Activated gamma-delta T cell treated with Interleukin-2 at 50 U/mL for 16 hours (primary cell): ENCODE data around the gene XBP1.
"Not testable (repeated sequence)": the region's sequence is repeated elsewhere in the genome, so short reads cannot be mapped to it uniquely, and the experiment has no call there.

Experiments used
- DNase-seq: peaks from one replicate; pipeline ENCODE4 v3.0.0-alpha.2; 2020

XBP1 gene

DNA sequence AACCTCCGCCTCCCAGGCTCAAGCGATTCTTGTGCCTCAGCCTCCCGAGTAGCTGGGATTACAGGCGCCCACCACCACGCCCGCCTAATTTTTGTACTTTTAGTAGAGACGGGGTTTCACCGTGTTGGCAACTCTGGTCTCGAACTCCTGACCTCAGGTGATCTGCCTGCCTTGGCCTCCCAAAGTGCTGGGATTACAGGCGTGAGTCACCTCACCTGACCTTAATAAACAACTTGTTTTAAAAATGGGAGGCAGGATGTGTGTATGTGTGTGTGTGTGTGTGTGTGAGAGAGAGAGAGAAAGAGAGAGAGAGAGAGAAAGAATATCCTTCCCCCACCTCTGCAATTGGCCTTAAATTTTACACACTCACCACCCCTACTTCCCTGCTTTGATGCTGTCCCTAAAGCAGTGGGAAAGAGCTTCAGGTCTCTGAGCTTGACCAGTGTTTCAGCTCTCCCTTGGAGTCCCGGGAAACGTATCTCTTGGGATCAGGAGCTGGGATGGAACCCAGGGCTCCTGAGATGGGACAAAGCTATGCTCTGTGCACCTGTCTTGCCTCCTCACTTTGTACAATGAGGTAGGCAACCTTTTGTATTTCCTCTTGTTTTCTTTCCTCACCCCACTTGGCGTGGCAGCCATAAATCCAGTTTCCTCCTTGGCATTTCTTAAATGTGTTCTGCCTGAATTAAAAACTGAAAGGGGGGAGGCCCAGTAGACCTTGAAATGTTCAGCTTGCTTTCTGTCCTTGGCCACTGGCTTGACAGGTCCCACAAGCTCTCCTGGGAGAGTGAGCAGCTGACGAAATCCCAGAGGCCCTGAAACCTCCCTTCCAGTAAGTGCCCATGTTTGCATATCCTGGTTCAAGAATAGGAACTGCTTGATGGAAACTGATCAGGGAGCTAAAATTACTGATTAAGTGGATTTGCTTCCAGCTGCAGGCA lies 17.8 kb upstream of the XBP1 start:
- no peak for DNase-seq

DNA sequence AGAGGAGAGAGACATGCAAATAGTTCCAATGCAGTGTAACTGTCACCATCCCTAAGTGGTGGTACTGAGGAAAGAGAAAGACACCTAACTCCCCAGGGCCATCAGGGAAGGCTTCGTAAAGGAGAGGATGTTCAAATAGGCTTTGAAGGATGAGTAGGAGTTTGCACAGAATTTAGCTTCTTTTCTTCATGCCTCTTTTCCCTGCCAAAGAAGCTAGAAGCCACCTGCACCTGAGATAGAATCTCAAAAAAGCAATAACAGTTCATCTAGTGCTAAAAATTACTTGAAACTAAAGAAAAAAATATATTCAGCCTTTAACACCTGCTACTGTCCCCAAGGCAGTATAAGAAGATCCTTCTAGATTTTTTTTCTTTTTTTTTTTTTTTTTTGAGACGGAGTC lies 16.7 kb upstream of the XBP1 start:
- DNase-seq, result no peak

DNA sequence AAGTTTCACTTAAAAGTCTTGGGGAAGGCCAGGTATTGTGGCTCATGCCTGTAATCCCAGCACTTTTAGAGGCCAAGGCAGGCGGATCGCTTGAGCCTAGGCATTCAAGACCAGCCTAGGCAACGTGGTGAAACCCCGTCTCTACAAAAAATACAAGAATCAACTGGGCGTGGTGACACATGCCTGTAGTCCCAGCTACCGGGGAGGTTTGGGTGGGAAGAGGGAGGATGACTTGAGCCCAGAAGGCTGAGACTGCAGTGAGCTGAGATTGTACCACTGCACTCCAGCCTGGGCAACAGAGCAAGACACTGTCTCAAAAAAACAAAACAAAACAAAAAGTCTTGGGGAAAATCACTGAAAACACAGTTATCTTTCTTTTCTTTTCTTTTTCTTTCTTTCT lies 15.4 kb upstream of the XBP1 start:
- no peak for DNase-seq

DNA sequence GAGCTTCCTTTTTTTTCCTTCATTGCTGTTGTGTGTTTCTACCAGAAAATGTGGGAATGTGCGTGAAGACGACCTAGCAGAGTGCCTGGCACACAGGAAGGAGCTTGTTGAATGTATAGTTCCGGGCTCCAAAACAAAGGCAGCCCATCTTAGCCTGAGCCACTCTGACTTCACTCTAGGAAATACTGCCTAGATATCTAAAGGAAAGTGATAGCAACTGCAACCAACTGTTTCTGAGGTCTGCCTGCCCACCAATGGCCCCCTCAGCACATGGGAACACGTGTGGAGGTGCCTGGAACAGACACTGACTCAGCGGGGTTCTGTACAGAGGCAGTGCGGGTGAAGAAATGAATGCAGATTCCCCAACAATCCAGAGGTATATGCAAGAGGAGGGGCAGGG lies 14.7 kb upstream of the XBP1 start:
- DNase-seq, result no peak

DNA sequence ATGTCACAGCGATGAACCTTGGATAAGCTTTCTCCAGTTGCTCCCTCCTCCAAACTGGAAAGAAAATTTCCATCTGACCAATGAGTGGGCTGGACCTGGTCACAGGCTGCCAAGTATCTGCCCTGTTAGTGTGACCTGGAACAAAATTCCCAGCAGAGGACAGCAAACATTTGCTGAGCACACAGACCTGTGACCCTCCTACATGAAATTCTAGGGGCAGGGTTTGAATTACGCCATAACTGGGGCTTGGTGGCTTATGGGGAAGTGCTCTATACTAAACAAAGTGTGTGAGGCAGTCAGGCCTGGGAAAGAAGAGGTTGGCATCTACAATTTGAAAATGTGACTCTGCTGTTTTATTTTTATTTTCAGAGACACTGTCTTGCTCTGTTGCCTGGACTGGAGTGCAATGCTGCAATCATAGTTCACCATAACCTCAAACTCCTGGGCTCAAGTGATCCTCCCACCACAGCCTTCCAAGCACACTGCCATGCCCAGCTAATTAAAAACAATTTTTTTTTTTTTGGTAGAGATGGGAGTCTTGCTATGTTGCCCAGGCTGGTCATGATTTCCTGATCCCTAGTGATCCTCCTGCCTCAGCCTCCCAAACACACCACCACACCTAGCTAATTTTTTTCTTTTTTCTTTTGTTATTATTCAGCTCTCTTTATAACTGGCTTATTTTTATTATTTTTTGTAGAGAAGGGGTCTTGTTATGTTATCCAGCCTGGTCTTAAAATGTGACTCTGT lies 13.6 kb upstream of the XBP1 start:
- no peak for DNase-seq

DNA sequence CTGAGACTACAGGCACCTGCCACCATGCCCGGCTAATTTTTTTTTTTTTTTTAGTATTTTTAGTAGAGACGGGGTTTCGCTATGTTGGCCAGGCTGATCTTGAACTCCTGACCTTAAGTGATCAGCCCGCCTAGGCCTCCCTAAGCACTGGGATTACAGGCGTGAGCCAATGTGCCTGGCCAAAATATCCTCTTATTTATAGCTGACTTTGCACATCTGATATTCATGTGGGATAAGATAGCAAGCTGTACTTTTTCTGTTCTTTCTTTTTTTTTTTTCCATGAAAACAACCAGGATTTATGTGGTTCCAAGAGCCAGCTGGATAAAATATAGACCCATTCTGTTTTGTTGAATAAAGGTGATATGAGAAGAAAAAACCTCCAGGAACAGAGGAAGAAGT lies 12.1 kb upstream of the XBP1 start:
- DNase-seq, result no peak

DNA sequence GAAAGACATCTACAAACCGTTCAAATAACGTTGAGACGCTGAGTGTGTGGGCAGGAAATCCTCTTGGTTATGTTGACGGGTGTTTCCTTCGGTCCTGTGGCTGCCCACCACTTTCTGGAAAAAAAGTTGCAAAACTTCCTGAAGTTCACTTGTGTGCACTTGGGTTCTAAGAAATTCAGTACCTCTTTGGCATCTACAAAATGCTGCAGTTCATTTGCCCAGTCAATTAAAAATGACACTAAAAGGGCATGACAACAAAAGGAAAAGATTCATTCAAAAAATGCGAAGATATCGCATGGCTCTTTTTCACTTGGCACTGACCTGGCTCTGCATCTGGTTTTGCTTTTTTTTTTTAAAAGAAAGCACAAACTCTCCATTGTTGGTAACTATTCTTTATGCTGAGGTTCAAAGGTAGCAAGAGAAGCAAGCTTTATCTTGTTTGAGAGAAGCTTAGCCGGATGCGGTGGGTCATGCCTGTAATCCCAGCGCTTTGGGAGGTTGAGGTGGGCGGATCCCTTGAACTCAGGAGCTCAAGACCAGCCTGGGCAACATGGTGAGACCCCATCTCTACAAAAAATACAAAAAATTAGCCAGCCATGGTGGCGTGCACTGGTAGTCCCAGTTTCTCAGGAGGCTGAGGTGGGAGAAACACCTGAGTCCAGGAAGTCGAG lies 10.6 kb upstream of the XBP1 start:
- DNase-seq, result peak; percentile 42

DNA sequence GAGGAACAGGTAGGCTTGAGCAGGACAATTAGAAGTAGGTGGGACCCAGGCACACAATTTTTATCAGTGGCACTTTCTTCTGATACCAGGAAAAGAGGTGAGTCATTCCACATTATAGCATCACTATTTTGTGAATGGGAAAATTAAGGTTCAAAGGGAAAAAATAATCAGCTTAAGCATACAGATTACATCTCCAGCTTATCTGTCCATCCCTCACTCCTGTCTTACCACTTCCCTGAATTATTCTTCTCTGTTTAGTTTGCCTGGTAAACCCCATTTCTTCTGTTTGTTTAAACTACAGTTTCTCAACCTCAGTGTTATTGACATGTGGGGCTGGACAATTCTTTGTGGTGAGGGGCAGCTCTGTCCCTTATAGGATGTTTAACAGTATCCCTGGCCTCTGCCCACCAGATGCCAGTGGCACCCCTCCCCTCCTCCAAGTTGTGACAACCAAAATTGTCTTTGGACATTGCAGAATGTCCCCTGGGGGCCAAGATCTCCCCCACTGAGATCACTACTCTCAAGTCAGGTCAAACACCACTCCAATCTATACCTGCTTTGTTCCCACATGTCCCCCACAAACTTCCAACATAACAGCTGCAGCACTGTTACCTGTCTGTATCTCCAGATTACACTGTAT lies 8.5 kb upstream of the XBP1 start:
- no peak for DNase-seq

DNA sequence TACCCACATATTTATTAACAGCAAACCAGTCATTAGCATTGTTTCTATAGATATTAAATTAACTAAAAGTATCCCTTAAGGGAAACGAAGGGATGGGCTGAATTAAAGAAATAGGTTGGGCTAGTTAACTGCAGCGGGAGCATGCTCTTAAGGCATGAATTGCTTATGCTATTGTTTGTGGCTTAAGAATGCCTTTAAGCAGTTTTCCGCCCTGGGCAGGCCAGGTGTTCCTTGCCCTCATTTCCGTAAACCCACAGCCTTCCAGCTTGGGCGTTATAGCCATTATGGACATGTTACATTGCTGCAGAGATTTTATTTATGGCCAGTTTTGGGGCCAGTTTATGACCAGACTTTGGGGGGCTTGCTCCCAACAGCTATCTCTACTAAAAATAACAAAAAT lies 5.1 kb upstream of the XBP1 start:
- not testable (repeated sequence) for DNase-seq

DNA sequence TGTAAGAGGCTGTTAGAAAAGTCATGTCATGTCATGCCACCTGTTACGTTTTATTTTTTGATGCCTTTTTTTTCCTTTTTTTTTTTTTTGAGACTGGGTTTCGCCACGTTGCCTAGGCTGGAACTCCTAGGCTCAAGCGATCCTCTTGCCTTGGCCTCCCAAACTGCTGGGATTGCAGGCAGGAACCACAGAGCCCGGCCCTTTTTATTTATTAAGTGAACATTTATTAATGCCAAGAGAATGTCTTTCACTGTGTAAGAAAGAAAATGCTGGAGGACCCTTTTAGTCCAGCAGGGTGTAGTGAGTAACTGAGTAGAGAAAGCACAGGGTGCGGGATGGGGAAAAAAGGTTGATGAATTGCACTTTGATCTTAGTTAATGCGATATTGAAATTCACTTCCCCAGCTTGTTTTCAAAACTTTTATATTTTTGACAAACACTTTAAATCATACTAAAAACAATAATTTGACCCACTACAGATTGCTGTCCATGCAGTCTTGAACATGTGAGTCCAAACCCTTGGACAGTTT lies 2.3 kb upstream of the XBP1 start:
- DNase-seq, result no peak

DNA sequence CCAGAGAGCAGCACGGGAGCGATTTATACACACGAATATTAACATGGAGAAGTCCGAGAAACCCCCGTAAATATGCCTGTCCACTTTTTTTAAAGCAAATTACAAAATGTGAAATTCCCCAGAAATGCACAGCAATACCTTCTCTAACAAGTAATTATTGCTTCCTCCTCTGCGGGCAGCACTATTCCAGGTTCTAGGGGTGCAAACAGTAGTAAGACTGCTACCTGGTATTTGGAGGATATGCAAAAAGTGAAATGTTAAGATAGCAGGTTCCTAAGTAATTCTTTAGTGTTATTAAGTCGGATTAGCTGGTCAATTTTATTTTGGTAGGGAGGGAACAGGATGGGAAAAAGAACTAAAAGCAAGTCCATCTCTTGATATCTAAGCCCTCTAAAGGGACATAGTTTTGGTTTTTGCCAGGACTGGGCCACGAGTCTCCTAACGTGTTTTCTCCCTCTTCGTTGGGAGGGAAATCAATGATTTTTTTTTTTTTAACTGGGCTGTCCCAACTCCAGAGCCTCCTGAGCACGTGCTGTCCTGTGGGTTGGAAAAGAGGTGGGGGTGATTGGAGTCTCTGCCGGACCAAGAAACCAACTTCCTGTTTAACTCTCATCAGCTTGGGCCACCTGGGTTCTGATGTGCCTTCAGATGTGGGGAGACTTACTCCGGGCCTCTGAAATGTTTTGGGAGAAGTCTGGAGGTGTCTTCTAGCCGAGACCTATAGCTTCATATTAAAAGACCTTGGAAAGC lies 1.7 kb upstream of the XBP1 start:
- no peak for DNase-seq

DNA sequence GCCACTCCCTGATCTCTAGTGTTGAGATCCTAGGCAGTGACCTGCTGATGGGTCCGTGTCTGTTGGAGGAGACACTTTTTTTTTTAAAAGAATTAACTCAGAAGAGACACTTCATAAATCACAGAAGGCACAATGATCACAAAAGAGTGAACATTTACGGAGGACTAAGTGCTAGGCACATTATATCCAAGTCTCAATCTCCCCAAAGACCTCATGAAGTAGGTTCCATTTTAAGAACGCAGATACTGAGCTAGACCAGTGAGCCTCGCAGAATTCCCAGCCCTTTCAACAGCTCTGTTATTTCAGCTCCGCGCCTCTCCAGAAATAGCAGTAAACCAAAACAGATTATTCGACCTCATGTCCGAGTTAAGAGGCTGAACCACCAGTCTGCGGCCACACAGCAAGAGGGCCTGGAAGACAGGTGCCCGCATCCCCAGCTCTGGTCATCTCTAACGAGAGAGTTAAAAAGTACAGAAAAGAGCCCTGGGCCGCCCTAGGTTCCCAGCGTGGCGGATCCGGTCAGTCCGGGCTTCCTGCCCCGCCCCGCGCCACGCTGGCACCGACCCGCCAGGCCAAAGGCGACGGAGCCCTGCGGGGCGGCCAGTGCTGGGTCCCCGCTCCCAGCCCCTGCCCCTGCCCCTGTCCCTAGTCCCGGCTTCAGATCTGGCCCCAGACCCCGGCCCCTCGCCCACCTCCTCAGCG lies 612 bp downstream of the XBP1 start:
- no peak for DNase-seq

DNA sequence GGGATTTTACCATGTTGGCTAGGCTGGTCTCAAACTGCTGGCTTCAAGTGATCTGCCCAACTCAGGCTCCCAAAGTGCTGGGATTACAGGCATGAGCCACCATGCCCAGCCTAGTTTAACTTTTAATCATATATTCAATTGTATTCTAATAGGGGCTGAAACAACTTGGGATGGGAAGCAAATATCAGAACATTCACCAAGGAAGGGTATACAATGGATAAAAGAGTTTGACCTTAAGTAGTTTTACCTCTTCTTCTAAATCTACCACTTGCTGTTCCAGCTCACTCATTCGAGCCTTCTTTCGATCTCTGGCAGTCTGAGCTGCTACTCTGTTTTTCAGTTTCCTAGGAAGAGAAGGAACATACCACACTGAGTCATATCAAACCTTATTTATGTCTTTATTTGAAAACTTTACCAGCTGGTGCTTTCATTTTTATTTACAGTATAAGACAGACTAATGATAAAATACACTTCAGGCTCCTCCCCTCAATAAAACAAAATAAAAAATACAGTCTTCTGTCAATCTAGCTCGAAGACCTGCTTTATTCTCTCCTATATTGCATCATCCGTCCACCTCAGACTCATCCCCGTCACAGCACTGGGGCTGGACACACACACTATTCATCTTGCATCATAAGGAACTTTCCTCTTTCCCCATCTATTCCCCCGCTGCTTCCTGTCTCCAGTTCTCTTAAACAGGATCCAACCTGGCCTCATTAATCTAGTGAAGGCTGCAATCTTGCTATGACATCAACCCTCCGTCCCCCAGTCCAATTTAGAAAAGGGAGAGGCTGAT lies 1.4 kb downstream of the XBP1 start:
- no peak for DNase-seq

DNA sequence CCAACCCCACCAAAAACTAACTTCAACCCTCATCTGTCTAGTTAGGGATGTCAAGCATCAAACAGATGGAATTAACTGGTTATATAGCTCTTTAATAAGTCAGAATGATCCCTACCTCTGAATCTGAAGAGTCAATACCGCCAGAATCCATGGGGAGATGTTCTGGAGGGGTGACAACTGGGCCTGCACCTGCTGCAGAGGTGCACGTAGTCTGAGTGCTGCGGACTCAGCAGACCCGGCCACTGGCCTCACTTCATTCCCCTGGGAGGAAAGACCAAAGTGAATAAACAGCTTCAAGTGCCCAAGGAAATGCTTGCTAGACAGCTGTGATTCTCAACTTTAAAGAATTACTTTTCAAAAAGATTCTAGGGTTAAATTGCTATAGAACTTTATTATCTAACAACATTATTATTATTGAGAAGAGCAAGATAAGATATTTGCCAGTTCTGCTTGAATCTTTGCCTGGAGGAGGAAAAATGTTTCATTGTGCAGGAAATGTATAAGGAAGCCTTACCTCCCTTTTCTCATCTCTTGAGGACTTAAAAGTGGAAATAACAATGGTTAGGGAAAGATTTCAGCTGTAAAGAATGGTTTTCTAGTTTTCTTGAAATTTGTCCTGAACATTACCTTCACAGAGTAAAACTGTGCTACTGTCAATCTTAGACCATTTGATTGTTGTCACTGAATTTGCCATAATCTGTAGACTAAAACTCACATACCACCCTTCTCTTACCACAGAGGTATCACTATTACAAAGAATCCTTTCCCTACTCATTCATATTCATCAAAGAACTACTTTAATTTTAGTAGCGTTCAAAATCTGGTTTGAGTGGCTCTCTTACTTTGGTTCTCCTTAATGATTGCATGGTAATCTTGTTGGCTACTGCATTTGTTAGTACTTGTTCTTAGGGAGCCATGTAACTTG lies 4.2 kb downstream of the XBP1 start:
- no peak for DNase-seq

DNA sequence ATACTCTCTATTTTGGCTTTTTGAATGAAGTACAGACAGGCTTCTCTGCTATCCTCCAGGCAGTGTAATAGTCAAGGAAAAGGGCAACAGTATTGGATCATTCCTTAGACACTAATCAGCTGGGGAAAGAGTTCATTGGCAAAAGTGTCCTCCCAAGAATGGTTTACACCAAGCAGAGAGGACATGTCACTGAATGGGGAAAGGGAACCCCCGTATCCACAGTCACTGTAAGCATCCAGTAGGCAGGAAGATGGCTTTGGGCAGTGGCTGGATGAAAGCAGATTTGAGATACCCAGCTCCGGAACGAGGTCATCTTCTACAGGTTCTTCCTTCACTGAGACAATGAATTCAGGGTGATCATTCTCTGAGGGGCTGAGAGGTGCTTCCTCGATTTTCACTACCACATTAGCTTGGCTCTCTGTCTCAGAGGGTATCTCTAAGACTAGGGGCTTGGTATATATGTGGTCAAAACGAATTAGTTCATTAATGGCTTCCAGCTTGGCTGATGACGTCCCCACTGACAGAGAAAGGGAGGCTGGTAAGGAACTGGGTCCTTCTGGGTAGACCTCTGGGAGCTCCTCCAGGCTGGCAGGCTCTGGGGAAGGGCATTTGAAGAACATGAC lies 5.2 kb downstream of the XBP1 start:
- no peak for DNase-seq

DNA sequence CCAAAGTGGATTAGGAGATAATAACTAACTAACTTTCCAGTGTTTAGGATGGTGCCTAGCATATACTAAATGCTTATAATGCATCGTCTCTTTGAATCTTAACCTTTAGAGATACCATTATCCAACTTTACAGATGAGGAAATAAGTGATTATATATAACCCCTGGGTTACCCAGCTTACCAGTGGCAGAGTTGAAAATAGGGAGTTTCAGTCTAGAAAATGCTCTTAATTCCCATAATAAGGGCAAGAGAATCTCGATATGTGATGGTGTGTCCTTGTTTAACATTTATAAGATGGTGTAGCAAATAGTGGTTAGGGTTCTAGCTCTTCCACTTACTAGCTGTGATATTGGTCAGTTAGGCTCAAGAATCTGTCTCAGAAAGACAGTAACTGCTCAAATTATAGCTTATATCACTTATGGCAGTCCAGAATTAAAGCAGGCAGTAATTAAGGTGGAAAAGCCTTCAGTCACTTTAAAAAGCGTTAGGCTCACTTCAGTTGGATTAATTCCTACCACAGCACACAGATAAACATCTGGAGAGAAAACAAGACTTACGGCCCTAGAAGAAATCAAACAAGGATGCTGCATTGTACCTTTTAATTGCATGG lies 6.3 kb downstream of the XBP1 start:
- DNase-seq, result no peak

DNA sequence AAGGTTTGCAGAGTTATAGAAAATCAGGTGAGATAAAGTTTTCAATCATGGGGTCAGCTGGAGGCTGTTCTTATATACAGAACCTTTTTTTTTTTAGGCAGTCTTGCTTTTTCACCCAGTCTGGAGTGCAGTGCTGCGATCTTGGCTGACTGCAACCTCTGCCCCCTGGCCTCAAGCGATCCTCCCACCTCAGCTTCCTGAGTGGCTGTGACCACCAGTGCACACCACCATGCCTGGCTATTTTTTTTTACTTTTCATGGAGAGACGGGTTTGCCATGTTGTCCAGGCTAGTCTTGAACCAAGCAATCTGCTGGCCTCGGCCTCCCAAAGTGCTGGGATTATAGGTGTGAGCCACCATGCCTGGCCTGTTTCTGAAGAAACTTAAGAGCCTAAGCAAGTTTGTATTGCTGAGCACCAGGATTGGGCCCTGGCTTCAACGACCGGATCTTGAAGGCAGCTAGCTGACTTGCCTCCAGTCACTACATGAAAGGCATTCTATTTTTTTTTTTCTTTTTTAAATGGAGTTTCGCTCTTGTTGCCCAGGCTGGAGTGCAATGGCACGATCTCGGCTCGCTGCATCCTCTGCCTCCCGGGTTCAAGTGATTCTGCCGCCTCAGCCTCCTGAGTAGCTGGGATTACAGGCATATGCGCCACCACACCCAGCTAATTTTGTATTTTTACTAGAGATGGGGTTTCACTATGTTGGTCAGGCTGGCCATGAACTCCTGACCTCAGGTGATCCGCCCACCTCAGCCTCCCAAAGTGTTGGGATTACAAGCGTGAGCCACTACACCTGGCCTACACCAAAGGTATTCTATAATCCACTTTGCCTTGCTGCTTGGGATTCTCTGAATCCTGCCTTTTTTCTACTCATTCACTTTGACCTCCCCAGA lies 7.6 kb downstream of the XBP1 start:
- no peak for DNase-seq
